Activated CD4-positive, alpha-beta T cell treated with anti-CD3 and anti-CD28 coated beads for 36 hours (primary cell): ENCODE measurements around the gene WNT10A. TPM values are rescaled to one million over a fixed set of nuclear protein-coding genes. Genes with fewer than 3 reads are reported as not detected.

Experiments
- ATAC-seq: fragments of 200-7000 bp; cut with Tn5 transposase; one replicate; pipeline ENCODE4 v1.10.0; 2021; ENCODE audit warnings: mild to moderate bottlenecking, moderate library complexity
- CTCF ChIA-PET: fragments of 350-600 bp; sonication (Branson Sonifier 250); formaldehyde crosslinking; loops from one replicate; lab custom pipeline; 2021; ENCODE audit warnings: antibody characterized with exemption; lab: Charles Lee
- POLR2A ChIA-PET: fragments of 350-600 bp; sonication (Branson Sonifier 250); formaldehyde crosslinking; loops from one replicate; lab custom pipeline; 2021; ENCODE audit warnings: antibody characterized with exemption, inconsistent platforms; lab: Charles Lee
- DNase-seq: peaks from one replicate; pipeline ENCODE4 v3.0.0-alpha.2; 2020
- H3K27ac Mint-ChIP-seq: one replicate; pipeline ENCODE4 v1.8.0; 2021; ENCODE audit warnings: mixed read lengths
- H3K27me3 Mint-ChIP-seq: one replicate; pipeline ENCODE4 v1.8.0; 2021; ENCODE audit warnings: mixed read lengths
- H3K36me3 Mint-ChIP-seq: one replicate; pipeline ENCODE4 v1.8.0; 2021; ENCODE audit warnings: low read depth, mixed read lengths
- H3K4me1 Mint-ChIP-seq: one replicate; pipeline ENCODE4 v1.8.0; 2021; ENCODE audit warnings: mixed read lengths
- H3K4me3 Mint-ChIP-seq: one replicate; pipeline ENCODE4 v1.8.0; 2021; ENCODE audit warnings: mild to moderate bottlenecking, moderate library complexity, mixed read lengths
- H3K9me3 Mint-ChIP-seq: one replicate; pipeline ENCODE4 v1.8.0; 2021; ENCODE audit warnings: low read depth, mixed read lengths
- intact Hi-C, 2 experiments: fragments of 100-400 bp; cut with DNase I in 1 of 2; cut with micrococcal nuclease in 1 of 2; formaldehyde crosslinking; loops; one replicate each; pipeline versions ENCODE4 v1.14.2 to v1.15.1; 2022 to 2024; cut with DNase I, micrococcal nuclease
- total RNA-seq, 2 experiments: library from RNA; stranded (reverse); gene quantifications; one replicate each; pipeline ENCODE4 v1.2.3, GENCODE V29; 2021

WNT10A gene
- total RNA-seq, 2 experiments from 2014 or later = 5.4 to 6.0 TPM

DNA sequence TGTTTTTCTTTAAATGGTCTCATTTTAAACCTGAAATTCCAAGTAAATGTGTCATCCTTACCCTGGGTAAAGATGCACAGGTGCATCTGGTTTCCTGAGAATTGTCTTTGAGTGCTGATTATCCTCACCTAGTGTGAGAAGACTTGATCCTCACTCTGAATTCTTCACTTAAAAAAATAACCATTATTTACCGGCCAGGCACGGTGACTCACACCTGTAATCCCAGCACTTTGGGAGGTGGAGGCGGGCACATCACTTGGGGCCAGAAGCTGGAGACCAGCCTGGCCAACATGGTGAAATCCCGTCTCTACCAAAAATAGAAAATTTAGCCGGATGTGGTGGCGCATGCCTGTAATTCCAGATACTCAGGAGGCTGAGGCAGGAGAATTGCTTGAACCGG, 30.9 kb upstream of the WNT10A start:
- ChIA-PET POLR2A (no interaction called here), CTCF (interaction anchor here (0.6 to 5.7 kb wide), 8 partner anchors 25 to 793 kb away, joined by 3 to 69 read pairs (median 5); partner anchors contain the start of gene TTLL4)
- intact Hi-C loops = loop anchor here (5.0 kb wide), 5 partner anchors 133 to 442 kb away; partner anchors contain the start of gene TTLL4 (in 1 of the 2)
- no peak overlapping the region for H3K4me3 Mint-ChIP-seq
- DNase-seq = no peak
- no peak overlapping the region for H3K27ac Mint-ChIP-seq
- no peaks in the 10 kb centered on the region for H3K9me3 Mint-ChIP-seq
- H3K4me1 Mint-ChIP-seq = no peaks in the 10 kb centered on the region
- no peak for ATAC-seq
- H3K36me3 Mint-ChIP-seq = no peaks in the 10 kb centered on the region
- H3K27me3 Mint-ChIP-seq = peaks cover 25% of the 10 kb centered on the region

DNA sequence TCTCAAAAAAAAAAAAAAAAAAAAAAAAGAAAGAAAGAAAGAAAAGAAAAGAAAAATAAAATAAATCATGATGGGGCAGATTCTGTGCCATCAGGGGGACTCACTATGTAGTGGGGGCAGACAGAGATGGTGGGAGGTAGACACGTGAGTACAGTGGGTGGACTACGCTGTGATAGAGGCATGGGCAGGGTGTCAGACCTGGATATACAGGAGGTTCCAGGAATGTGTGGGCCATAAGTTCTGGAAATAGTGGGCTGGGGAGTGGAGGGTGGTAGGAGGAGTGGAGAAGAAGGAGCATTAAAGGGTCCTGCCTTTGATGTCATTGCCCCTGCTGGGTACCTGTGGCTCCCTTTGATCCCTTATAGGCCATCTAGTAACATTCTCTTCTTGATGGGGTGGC, 29.9 kb upstream of the WNT10A start:
- ATAC-seq = no peak
- ChIA-PET CTCF (interaction anchor here (0.6 to 5.7 kb wide), 9 partner anchors 47 to 202 kb away, joined by 3 to 69 read pairs (median 5); partner anchors contain the start of gene TTLL4), POLR2A (no interaction called here)
- no peaks in the 10 kb centered on the region for H3K4me1 Mint-ChIP-seq
- no peak for DNase-seq
- no peaks in the 10 kb centered on the region for H3K36me3 Mint-ChIP-seq
- H3K9me3 Mint-ChIP-seq = no peaks in the 10 kb centered on the region
- no peak overlapping the region for H3K4me3 Mint-ChIP-seq
- no peak overlapping the region for H3K27ac Mint-ChIP-seq
- H3K27me3 Mint-ChIP-seq = peaks cover 33% of the 10 kb centered on the region
- intact Hi-C loops = loop anchor here (5.0 kb wide), 3 partner anchors 132 to 307 kb away; no protein-coding TSS in a partner anchor

DNA sequence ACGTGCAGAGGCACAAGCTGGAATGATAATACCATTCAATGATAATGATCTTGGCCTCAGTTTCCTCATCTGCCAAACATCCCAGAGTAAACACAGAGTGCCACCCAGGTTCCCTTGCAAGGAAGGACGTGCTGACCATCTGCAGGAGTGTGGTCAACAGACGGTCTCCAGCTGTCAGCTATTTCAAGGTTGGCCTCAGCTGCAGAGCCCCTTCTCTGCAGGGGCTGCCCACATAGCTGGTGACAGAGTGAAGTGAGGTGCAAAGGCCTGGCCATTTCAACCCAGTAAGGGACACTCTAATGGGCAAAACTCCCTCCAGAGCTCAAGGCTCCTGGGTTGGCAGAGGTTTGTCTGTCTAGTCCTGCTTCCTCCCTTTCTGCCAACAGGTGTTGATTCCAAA, 29.4 kb upstream of the WNT10A start:
- no peak overlapping the region for H3K27ac Mint-ChIP-seq
- intact Hi-C loops = loop anchor here (5.0 kb wide), 3 partner anchors 131 to 306 kb away; no protein-coding TSS in a partner anchor
- H3K4me3 Mint-ChIP-seq = no peak overlapping the region
- no peak for DNase-seq
- H3K9me3 Mint-ChIP-seq = no peaks in the 10 kb centered on the region
- peaks cover 38% of the 10 kb centered on the region for H3K27me3 Mint-ChIP-seq
- no peak for ATAC-seq
- H3K36me3 Mint-ChIP-seq = no peaks in the 10 kb centered on the region
- ChIA-PET CTCF (interaction anchor here (0.6 to 5.7 kb wide), 15 partner anchors 14 to 730 kb away, joined by 3 to 69 read pairs (median 5); partner anchors contain the start of gene TTLL4), POLR2A (no interaction called here)
- H3K4me1 Mint-ChIP-seq = no peaks in the 10 kb centered on the region

DNA sequence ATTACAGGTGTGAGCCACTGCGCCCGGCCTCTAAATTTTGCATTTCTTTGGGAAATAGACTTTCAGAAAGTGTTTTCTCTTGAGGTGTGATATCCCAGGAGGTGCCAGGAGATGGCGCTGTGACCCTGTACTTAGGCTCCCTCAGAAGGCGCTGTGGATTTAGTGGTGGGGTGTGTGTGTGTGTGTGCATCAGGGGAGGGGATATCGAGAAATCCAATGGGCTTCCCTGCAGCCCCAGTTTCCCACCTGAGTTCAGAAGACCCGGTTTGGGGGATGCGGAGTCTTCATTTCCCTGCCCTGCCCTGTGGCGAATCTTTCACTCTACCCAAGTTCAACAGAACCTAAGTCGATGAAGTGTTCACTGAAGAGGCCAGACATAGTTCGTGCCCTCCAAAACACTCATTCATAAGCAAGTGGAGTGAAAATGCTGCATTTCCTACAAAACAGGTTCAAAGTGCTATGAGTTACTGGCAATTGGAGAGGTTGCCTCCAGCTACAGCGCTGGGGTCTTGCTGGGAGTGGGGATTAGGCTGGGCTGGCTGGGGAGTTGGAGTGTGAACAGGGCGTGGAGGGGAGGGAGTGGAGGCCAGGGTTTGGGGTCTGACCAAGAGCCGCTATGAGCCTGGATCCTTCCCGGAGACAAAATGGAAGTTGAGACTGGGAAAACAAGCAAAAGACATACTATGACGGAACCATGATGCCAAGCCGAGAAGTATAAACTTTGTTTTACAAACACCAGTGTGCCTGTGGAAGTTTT, 27.6 kb upstream of the WNT10A start:
- POLR2A ChIA-PET = no interaction called here
- H3K27ac Mint-ChIP-seq = no peak overlapping the region
- DNase-seq (peak; percentile 81), ATAC-seq (peak; percentile 84)
- CTCF ChIA-PET = interaction anchor here (0.6 to 5.7 kb wide), 26 partner anchors 10 to 531 kb away, joined by 3 to 69 read pairs (median 4); partner anchors contain the start of genes PRKAG3, RNF25 and STK36
- intact Hi-C loops = loop anchor here (1.0 to 5.0 kb wide), 7 partner anchors 24 to 304 kb away; no protein-coding TSS in a partner anchor
- H3K27me3 Mint-ChIP-seq = peaks cover 54% of the 10 kb centered on the region
- H3K9me3 Mint-ChIP-seq = no peaks in the 10 kb centered on the region
- no peak overlapping the region for H3K4me3 Mint-ChIP-seq
- no peaks in the 10 kb centered on the region for H3K4me1 Mint-ChIP-seq
- H3K36me3 Mint-ChIP-seq = no peaks in the 10 kb centered on the region

DNA sequence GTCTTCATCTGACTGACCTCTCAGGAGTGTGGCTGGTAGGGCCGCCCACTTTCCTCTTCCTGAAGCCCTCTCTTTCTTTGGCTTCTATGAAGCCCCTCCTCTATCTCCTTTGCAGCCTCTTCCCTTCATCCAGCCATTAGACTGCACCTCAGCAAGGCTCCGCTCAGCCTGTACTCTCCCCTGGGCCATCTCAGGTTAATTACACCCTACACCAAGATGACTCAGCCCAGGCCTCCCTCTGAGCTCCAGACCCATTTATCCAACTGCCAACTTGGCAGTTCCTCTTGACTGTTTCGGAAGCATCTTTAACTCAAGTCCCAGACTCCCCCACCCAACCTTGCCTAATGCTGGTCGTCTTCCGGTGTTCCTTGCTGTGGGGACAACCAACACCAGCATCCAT, 26.9 kb upstream of the WNT10A start:
- H3K9me3 Mint-ChIP-seq = no peaks in the 10 kb centered on the region
- ATAC-seq = peak; percentile 39
- no peaks in the 10 kb centered on the region for H3K36me3 Mint-ChIP-seq
- H3K4me3 Mint-ChIP-seq = no peak overlapping the region
- CTCF ChIA-PET = interaction anchor here (0.6 to 4.4 kb wide), 12 partner anchors 19 to 532 kb away, joined by 3 to 42 read pairs (median 4); partner anchors contain the start of gene PRKAG3
- POLR2A ChIA-PET = no interaction called here
- DNase-seq = no peak
- intact Hi-C loops = loop anchor here (1.0 to 5.0 kb wide), 7 partner anchors 23 to 304 kb away; no protein-coding TSS in a partner anchor
- H3K27me3 Mint-ChIP-seq = peaks cover 59% of the 10 kb centered on the region
- no peaks in the 10 kb centered on the region for H3K4me1 Mint-ChIP-seq
- no peak overlapping the region for H3K27ac Mint-ChIP-seq

DNA sequence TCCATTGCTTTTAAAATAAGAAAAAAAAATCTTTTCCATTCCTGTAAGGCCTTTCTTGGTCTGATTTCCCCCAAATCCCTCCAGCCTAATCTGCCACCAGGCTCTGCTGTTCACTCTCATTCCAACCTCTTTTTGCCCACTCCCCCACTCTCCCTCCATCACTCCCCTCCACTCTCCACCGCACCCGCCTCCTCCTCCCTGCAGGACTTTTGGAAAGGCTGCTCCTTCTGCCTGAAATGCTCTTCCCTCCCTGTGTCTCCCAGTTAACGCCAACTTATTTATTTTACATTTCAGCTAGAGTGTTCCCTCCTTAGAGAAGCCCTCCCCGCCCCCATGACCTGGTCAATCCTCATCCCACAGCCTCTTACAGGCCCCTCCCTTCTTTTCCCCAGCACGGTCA, 25.8 kb upstream of the WNT10A start:
- Mint-ChIP-seq H3K36me3 (no peaks in the 10 kb centered on the region), H3K4me1 (peaks cover 4% of the 10 kb centered on the region), H3K27me3 (peaks cover 65% of the 10 kb centered on the region), H3K27ac (no peak overlapping the region), H3K9me3 (no peaks in the 10 kb centered on the region), H3K4me3 (no peak overlapping the region)
- ATAC-seq = no peak
- ChIA-PET POLR2A (no interaction called here), CTCF (interaction anchor here (0.6 to 1.2 kb wide), 4 partner anchors 9 to 569 kb away, joined by 3 to 7 read pairs (median 4); no protein-coding TSS in a partner anchor)
- no peak for DNase-seq
- intact Hi-C loops = loop anchor here (5.0 kb wide), 3 partner anchors 127 to 302 kb away; no protein-coding TSS in a partner anchor

DNA sequence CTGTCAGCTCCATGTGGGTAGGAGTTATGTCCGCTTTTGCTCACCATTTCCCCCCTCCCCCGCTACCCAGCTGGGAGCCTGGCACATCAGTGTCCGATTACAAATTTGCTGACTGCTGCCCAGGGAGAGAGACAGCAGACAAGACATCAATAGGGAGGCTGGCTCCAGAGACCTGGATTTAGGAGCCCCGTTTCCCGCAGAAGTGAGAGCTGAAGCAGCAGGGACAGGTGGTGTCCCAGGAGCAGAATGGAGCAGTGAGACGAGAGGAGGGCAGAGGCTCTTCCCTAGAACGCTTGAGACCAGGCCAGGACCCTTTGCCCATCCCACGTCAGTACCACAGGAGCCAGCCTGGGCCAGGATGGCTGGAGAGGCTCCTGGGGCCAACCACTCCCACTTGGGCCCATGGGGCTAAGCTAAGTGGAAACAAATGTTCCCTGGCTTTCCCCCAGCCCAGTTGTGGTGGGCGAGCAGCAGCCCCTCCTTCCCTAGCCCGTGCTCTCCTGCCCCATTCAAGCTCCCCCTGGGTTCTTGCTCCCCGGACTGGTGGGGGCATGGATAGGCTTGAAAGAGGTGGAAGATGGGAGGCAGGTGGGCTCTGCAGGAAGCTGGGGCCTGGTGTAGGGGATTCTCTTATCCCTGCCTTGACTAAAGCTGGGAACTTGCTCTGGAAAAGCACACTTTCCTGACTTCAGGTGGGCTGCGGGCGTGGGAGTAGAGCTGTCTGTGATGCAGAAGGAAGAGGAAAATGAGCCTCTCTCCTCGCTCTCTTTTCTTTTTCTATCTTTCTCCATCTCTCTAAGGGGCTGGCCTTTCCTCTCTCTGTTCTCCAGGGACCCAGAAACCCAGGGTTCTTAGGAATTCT, 25.1 kb upstream of the WNT10A start:
- ChIA-PET CTCF (interaction anchor here (0.5 to 1.5 kb wide), 8 partner anchors 8 to 709 kb away, joined by 3 to 7 read pairs (median 3); no protein-coding TSS in a partner anchor), POLR2A (interaction anchor here (0.6 to 0.8 kb wide), 2 partner anchors 13 to 454 kb away, joined by 3 read pairs; no protein-coding TSS in a partner anchor)
- DNase-seq (no peak), ATAC-seq (no peak)
- intact Hi-C loops = no loop called here
- Mint-ChIP-seq H3K4me3 (no peak overlapping the region), H3K27me3 (peaks cover 67% of the 10 kb centered on the region), H3K9me3 (no peaks in the 10 kb centered on the region), H3K4me1 (peaks cover 9% of the 10 kb centered on the region), H3K27ac (no peak overlapping the region), H3K36me3 (no peaks in the 10 kb centered on the region)

DNA sequence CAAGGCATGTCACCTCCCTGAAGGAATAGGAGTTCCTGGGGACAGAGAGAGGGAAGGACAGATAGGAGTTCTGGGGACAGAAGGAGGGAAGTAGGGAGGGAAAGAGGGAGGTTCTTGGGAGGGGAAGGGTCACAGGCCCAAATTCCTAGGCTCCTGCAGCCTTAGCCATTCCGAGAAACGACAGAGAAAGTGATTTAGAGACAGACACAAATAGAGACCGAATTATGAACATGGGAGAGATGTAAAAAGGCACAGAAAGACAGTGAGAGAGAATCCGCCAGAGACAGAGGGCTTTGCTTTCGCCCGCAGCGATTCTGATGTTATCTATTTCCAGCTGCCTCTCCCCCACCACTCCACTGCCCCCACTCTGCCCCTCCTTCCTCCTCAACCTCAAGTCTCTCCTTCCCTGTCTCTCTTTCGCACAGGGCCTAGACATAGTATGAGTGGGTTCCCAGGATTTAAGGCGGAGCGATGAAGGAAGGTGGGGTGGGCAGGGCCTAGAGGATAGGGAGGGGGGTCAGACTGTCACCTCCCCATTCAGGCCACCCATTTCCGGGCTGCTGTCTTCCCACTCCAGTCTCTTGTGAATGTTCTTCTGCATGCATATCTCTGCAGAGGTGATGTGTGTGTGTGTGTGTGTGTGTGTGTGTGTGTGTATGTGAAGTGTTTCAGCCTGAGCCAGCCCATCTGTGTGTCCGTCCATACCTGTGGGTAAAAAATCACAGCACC, 24.3 kb upstream of the WNT10A start:
- Mint-ChIP-seq H3K4me3 (no peak overlapping the region), H3K27ac (no peak overlapping the region), H3K36me3 (no peaks in the 10 kb centered on the region), H3K4me1 (peaks cover 15% of the 10 kb centered on the region), H3K27me3 (peaks cover 68% of the 10 kb centered on the region), H3K9me3 (no peaks in the 10 kb centered on the region)
- intact Hi-C loops = no loop called here
- no peak for DNase-seq
- CTCF ChIA-PET = interaction anchor here (0.5 to 1.5 kb wide), 4 partner anchors 9 to 708 kb away, joined by 3 to 5 read pairs (median 3); no protein-coding TSS in a partner anchor
- POLR2A ChIA-PET = interaction anchor here (0.8 kb wide), 1 partner anchor 455 kb away, joined by 3 read pairs; no protein-coding TSS in a partner anchor
- no peak for ATAC-seq

DNA sequence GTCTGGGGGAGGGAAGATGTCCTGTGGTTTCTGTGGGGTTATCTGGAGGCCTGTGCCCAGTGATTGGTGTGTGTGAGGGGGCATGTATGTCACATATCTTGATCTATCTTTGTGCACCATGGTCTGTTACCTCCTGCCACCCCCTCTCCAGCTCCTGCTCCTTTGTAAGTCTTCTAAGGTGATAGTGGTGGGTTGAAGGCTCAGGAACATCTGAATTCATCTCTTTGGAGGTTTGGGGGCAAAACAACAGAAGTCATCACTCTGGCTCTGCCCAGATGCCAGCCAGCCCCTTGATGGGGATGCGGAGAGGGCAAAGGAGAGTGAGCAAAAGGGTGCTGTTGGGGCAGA, 23.8 kb upstream of the WNT10A start:
- no peaks in the 10 kb centered on the region for H3K9me3 Mint-ChIP-seq

DNA sequence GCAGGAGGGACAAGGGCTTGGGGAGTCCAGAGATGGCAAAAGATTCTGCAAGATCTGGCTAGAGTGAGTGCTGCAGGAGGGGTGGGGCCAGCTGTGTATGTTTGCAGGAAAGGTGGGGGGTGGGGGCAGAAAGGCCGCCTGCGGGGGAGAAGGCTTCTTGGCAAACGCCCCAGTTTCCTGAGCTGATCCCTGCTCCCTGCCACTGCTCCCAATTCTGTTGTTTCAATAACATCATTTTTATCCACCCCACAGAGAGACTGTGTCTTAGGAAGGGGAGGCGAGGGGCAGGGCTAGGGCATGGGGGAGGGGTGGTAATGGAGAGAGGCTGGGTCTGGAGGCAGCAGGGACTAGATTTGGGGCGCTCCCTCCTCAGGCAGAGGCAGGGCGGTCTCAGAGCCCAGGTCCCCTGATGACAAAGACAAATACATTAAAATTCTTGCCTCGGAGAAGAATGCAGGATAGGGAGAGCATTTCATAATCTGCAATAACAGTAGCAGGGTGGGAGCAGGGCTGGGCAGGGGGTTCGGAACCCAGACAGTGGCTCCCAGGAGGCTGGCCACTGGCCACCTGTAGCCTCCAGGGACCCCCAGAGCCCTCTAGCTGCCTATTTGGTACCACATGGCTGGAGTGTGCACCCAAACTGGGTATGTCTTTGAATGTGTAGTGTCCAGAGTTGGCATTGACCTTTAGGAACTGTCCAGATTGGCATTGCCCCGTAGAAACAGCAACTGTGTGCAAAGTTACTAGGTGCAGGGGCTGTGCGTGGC, 23.1 kb upstream of the WNT10A start:
- Mint-ChIP-seq H3K27me3 (peaks cover 74% of the 10 kb centered on the region), H3K4me1 (peaks cover 15% of the 10 kb centered on the region), H3K4me3 (no peak overlapping the region), H3K27ac (no peak overlapping the region), H3K9me3 (no peaks in the 10 kb centered on the region), H3K36me3 (no peaks in the 10 kb centered on the region)
- ATAC-seq (no peak), DNase-seq (no peak)
- ChIA-PET POLR2A (no interaction called here), CTCF (interaction anchor here (0.6 to 4.0 kb wide), 5 partner anchors 18 to 507 kb away, joined by 3 to 29 read pairs (median 4); no protein-coding TSS in a partner anchor)
- intact Hi-C loops = no loop called here

More for the DNA sequence above, 23.8 kb upstream of the WNT10A start:
- ATAC-seq (no peak), DNase-seq (no peak)
- H3K27me3 Mint-ChIP-seq = peaks cover 72% of the 10 kb centered on the region
- ChIA-PET CTCF (interaction anchor here (1.5 to 1.6 kb wide), 2 partner anchors 42 to 123 kb away, joined by 4 to 5 read pairs; no protein-coding TSS in a partner anchor), POLR2A (no interaction called here)
- no peak overlapping the region for H3K4me3 Mint-ChIP-seq
- no peak overlapping the region for H3K27ac Mint-ChIP-seq
- intact Hi-C loops = no loop called here
- no peaks in the 10 kb centered on the region for H3K36me3 Mint-ChIP-seq
- H3K4me1 Mint-ChIP-seq = peaks cover 15% of the 10 kb centered on the region
